GM12878 (cell line): ENCODE data around the gene MARS2. TPM values are rescaled to one million over a fixed set of nuclear protein-coding genes. Genes with fewer than 3 reads are reported as not detected.

ENCODE experiments used
- ATAC-seq: fragments of 200-7000 bp; cut with Tn5 transposase; 3 replicates; pipeline ENCODE4 v1.9.1; 2020; ENCODE audit warnings: mild to moderate bottlenecking, moderate library complexity
- BruUV-seq: library from RNA; stranded (reverse); fragments of 400-500 nt; replicated peaks from 2 replicates; lab custom pipeline; 2021; lab: Mats Ljungman, UMichigan
- CTCF ChIA-PET: fragments of 300-600 bp; sonication (Branson Sonifier 250); formaldehyde crosslinking; extraction: SDS; loops from one replicate; lab custom pipeline; 2021; ENCODE audit warnings: inconsistent platforms; lab: Yijun Ruan, JAX
- POLR2A ChIA-PET: fragments of 350-600 bp; formaldehyde crosslinking; extraction: SDS; loops from one replicate; lab custom pipeline; 2021; ENCODE audit warnings: inconsistent platforms; lab: Charles Lee
- RAD21 ChIA-PET: fragments of 300-600 bp; sonication (Branson Sonifier 250); formaldehyde crosslinking; loops from one replicate; lab custom pipeline; 2023; ENCODE audit warnings: antibody characterized with exemption; ENCODE audit not compliant: unreplicated experiment; lab: Charles Lee
- SMC1A ChIA-PET: fragments of 300-600 bp; sonication (Branson Sonifier 250); formaldehyde crosslinking; loops from one replicate; lab custom pipeline; 2023; ENCODE audit not compliant: unreplicated experiment, uncharacterized antibody; lab: Charles Lee
- DNase-seq: peaks from one replicate; pipeline ENCODE4 v3.0.0-alpha.2; 2011; ENCODE audit warnings: low read depth, low spot score
- FAIRE-seq: peaks from 3 replicates; lab custom pipeline; 2011; peaks lifted over from hg19 to GRCh38; lab: Jason Lieb, UNC
- H2AFZ ChIP-seq: 2 replicates; pipeline ENCODE4 v1.6.0; 2011; ENCODE audit warnings: low read depth, low read length, control low read depth; ENCODE audit not compliant: control insufficient read depth
- H3K27ac ChIP-seq: 2 replicates; pipeline ENCODE4 v1.5.1; 2011; ENCODE audit warnings: control low read depth; ENCODE audit not compliant: control insufficient read depth, insufficient read depth
- H3K27me3 ChIP-seq, 2 experiments: replicated peaks in 1 of 2; 2 replicates each; pipeline versions ENCODE4 v1.6.0 to v1.6.1; 2011; ENCODE audit warnings: low read length in 1 of 2; ENCODE audit not compliant: control insufficient read depth in 2 of 2, insufficient read depth in 2 of 2
- H3K36me3 ChIP-seq, 2 experiments: 2 replicates each; pipeline ENCODE4 v1.5.1; 2011; ENCODE audit warnings: low read length in 1 of 2; ENCODE audit not compliant: control insufficient read depth in 2 of 2, insufficient read depth in 2 of 2
- H3K4me1 ChIP-seq: 2 replicates; pipeline ENCODE4 v1.6.1; 2011; ENCODE audit warnings: mild to moderate bottlenecking, low read length, moderate library complexity, mixed read lengths; ENCODE audit not compliant: control insufficient read depth, insufficient read depth
- H3K4me2 ChIP-seq: 2 replicates; pipeline ENCODE4 v1.6.0; 2011; ENCODE audit warnings: control low read depth; ENCODE audit not compliant: control insufficient read depth, insufficient read depth
- H3K4me3 ChIP-seq: fragments of 200-600 bp; sonication (generic); 2 replicates; pipeline ENCODE4 v1.5.1; 2016
- H3K79me2 ChIP-seq: 2 replicates; pipeline ENCODE4 v1.6.0; 2011; ENCODE audit warnings: low read length; ENCODE audit not compliant: control insufficient read depth, insufficient read depth
- H3K9ac ChIP-seq: 2 replicates; pipeline ENCODE4 v1.8.0; 2011; ENCODE audit warnings: low read length, control low read depth, mixed read lengths; ENCODE audit not compliant: control insufficient read depth, insufficient read depth
- H3K9me3 ChIP-seq: replicated peaks from 3 replicates; pipeline ENCODE4 v1.5.1; 2011; ENCODE audit warnings: mild to moderate bottlenecking, low read length; ENCODE audit not compliant: control insufficient read depth, insufficient read depth
- H4K20me1 ChIP-seq: 2 replicates; pipeline ENCODE4 v1.6.0; 2011; ENCODE audit not compliant: control insufficient read depth, insufficient read depth
- BACH1 ChIP-seq: fragments of 450-650 bp; IDR thresholded peaks from 2 replicates; pipeline ENCODE4 v1.6.1; 2017; ENCODE audit warnings: mild to moderate bottlenecking, borderline replicate concordance
- BRCA1 ChIP-seq: IDR thresholded peaks from 2 replicates; pipeline ENCODE4 v1.6.1; 2011; ENCODE audit warnings: low read depth, low read length, improper control_type of control experiment
- CBFB ChIP-seq: IDR thresholded peaks from 2 replicates; pipeline ENCODE4 v1.6.1; 2016; ENCODE audit warnings: antibody characterized with exemption, low read depth
- CEBPB ChIP-seq, 2 experiments: fragments of 150-350 bp in 1 of 2; IDR thresholded peaks; 2 replicates each; pipeline ENCODE4 v1.6.1; 2012 to 2014; ENCODE audit warnings: low read depth in 2 of 2, low read length in 2 of 2, borderline replicate concordance in 1 of 2, inconsistent platforms in 1 of 2
- CHD1 ChIP-seq: IDR thresholded peaks from 2 replicates; pipeline ENCODE4 v1.6.1; 2012; ENCODE audit warnings: low read depth, low read length, improper control_type of control experiment
- CREM ChIP-seq: IDR thresholded peaks from 2 replicates; pipeline ENCODE4 v1.6.1; 2014; ENCODE audit warnings: antibody characterized with exemption, low read depth
- ESRRA ChIP-seq: IDR thresholded peaks from 2 replicates; pipeline ENCODE4 v1.6.1; 2012; ENCODE audit warnings: mild to moderate bottlenecking, low read length, improper control_type of control experiment
- FOS ChIP-seq: IDR thresholded peaks from 3 replicates; pipeline ENCODE4 v1.6.1; 2011; ENCODE audit warnings: borderline replicate concordance; ENCODE audit not compliant: insufficient read length; ENCODE audit errors: extremely low read depth
- IRF3 ChIP-seq: fragments of 450-650 bp; IDR thresholded peaks from 2 replicates; pipeline ENCODE4 v1.6.1; 2014; ENCODE audit warnings: mild to moderate bottlenecking
- NR2C1 ChIP-seq: fragments of 450-650 bp; IDR thresholded peaks from 2 replicates; pipeline ENCODE4 v1.6.1; 2017; ENCODE audit warnings: antibody characterized with exemption, mild to moderate bottlenecking, moderate library complexity
- POU2F2 ChIP-seq: IDR thresholded peaks from 3 replicates; pipeline ENCODE4 v1.6.1; 2011; ENCODE audit warnings: low read depth, mild to moderate bottlenecking, low read length, borderline replicate concordance
- RB1 ChIP-seq: fragments of 450-650 bp; formaldehyde crosslinking; IDR thresholded peaks from 2 replicates; pipeline ENCODE4 v1.6.1; 2017; ENCODE audit warnings: mild to moderate bottlenecking, borderline replicate concordance
- RUNX3 ChIP-seq: IDR thresholded peaks from 2 replicates; pipeline ENCODE4 v1.6.1; 2012; ENCODE audit warnings: low read length, inconsistent platforms
- SP1 ChIP-seq: IDR thresholded peaks from one replicate; pipeline ENCODE4 v1.6.1; 2011; ENCODE audit warnings: low read depth, low read length
- STAT1 ChIP-seq: fragments of 450-650 bp; conservative IDR thresholded peaks from 2 replicates; pipeline ENCODE4 v1.6.1; 2014; ENCODE audit warnings: antibody characterized with exemption, mild to moderate bottlenecking
- SUPT20H ChIP-seq: IDR thresholded peaks from 2 replicates; pipeline ENCODE4 v1.6.1; 2011; ENCODE audit warnings: low read depth, mild to moderate bottlenecking, low read length, moderate library complexity, borderline replicate concordance; ENCODE audit not compliant: control insufficient read depth
- SUZ12 ChIP-seq: fragments of 200-600 bp; sonication (generic); IDR thresholded peaks from one replicate; pipeline ENCODE4 v1.6.1; 2018; ENCODE audit warnings: antibody characterized with exemption, mild to moderate bottlenecking; ENCODE audit not compliant: unreplicated experiment
- ZBTB11 ChIP-seq: fragments of 450-650 bp; formaldehyde crosslinking; IDR thresholded peaks from 2 replicates; pipeline ENCODE4 v1.5.0; 2022; ENCODE audit warnings: mild to moderate bottlenecking, missing genetic modification characterization
- ZBTB40 ChIP-seq: fragments of 450-650 bp; IDR thresholded peaks from 2 replicates; pipeline ENCODE4 v1.6.1; 2016; ENCODE audit warnings: mild to moderate bottlenecking, moderate library complexity, borderline replicate concordance
- in situ Hi-C: fragments of 300-500 bp; cut with MboI; formaldehyde crosslinking; loops from 9 replicates; pipeline ENCODE4 v1.14.3; 2018; ENCODE audit warnings: mixed read lengths
- intact Hi-C: fragments of 100-400 bp; cut with micrococcal nuclease; formaldehyde crosslinking; loops from one replicate; pipeline ENCODE4 v1.14.2; 2022; ENCODE audit not compliant: unreplicated experiment
- polyA plus RNA-seq, 11 experiments: library from polyadenylated mRNA; depleted of rRNA in 4 of 11; unstranded in 6 of 11; stranded (reverse) in 5 of 11; fragments of >200 nt; fragmentation: Nextera tagmentation in 4 of 11; fragmentation: Illumina TruSeq in 1 of 11; extraction: Ambion mirVana in 4 of 11; extraction: Trizol in 1 of 11; gene quantifications; 1 replicate in 1 of 11; 2 replicates in 10 of 11; pipeline versions ENCODE4 v1.2.1 to v1.2.3, GENCODE V29; 2011 to 2016; ENCODE audit warnings: inconsistent platforms in 2 of 11, missing spikeins in 2 of 11, low read depth in 1 of 11
- total RNA-seq, 4 experiments: library from RNA; depleted of rRNA in 3 of 4; stranded (reverse); fragments of >200 nt in 3 of 4; fragmentation: Illumina TruSeq in 1 of 4; extraction: Trizol in 1 of 4; gene quantifications; 2 replicates each; pipeline versions ENCODE4 v1.2.1 to v1.2.3, GENCODE V29; 2013 to 2021

MARS2 gene
- total and polyA plus RNA-seq, 10 of the 15 experiments (the other 5 are each of a cell fraction or from before 2014, with no cell fraction given) = 4.0 to 22.7 (median 18.5) TPM

GRCh38 chr2:197740200-197740599 is 35.0 kb downstream of the MARS2 start:
- ChIA-PET CTCF (no interaction called here), POLR2A (no interaction called here)

More at GRCh38 chr2:197740200-197740599, 35.0 kb downstream of the MARS2 start:
- BruUV-seq = no TSS peak
- Histone ChIP-seq H3K9me3 (no peaks in the 10 kb centered on the region), H3K27ac (no peak overlapping the region), H2AFZ (no peak overlapping the region), H3K4me2 (no peak overlapping the region), H3K27me3 (no peaks in the 10 kb centered on the region), H3K36me3 (no peaks in the 10 kb centered on the region), H4K20me1 (no peaks in the 10 kb centered on the region), H3K4me1 (no peaks in the 10 kb centered on the region), H3K4me3 (no peak overlapping the region), H3K9ac (no peak overlapping the region), H3K79me2 (no peaks in the 10 kb centered on the region)
- in situ Hi-C loops (no loop called here), intact Hi-C loops (no loop called here)
- SMC1A ChIA-PET = no interaction called here
- DNase-seq (no peak), ATAC-seq (no peak), FAIRE-seq (no peak)
- RAD21 ChIA-PET = no interaction called here
- no peak for TF ChIP-seq STAT1
- TF ChIP-seq CBFB = no peak
- TF ChIP-seq ESRRA = no peak
- TF ChIP-seq BACH1 = no peak
- TF ChIP-seq RB1 = no peak
- TF ChIP-seq IRF3 = no peak
- TF ChIP-seq CEBPB (IDR thresholded peaks at IDR 0.05; ENCODE audit: borderline replicate concordance in 1 of 2, low read depth in 2 of 2, low read length in 2 of 2) = no peak
- no peak for TF ChIP-seq ZBTB11 (CRISPR knock-in tag)
- no peak for TF ChIP-seq SUPT20H
- no peak for TF ChIP-seq CHD1
- no peak for TF ChIP-seq NR2C1
- TF ChIP-seq RUNX3 = no peak
- no peak for TF ChIP-seq ZBTB40
- no peak for TF ChIP-seq FOS
- TF ChIP-seq SP1 = no peak
- TF ChIP-seq CREM = no peak
- TF ChIP-seq POU2F2 = no peak
- no peak for TF ChIP-seq BRCA1
- no peak for TF ChIP-seq SUZ12
